K562 (cell line): ENCODE results near the gene CCDC82. TPM values are rescaled to one million over a fixed set of nuclear protein-coding genes. Genes with fewer than 3 reads are reported as not detected.

Experiments used
- ARID3A ChIP-seq: IDR thresholded peaks from 2 replicates; pipeline ENCODE4 v1.6.1; 2012; ENCODE audit warnings: low read depth, low read length, improper control_type of control experiment, borderline replicate concordance
- CHD1 ChIP-seq: fragments of 200-600 bp; sonication (generic); IDR thresholded peaks from one replicate; pipeline ENCODE4 v1.6.1; 2012; ENCODE audit warnings: mild to moderate bottlenecking, moderate library complexity, low read length, inconsistent platforms
- CSDE1 ChIP-seq, 2 experiments: fragments of 450-650 bp; IDR thresholded peaks; 2 replicates each; pipeline ENCODE4 v1.6.1; 2016; ENCODE audit warnings: mild to moderate bottlenecking in 1 of 2
- HNRNPH1 ChIP-seq: fragments of 200-400 bp; formaldehyde crosslinking; optimal IDR thresholded peaks from 2 replicates; pipeline ENCODE3; 2017; ENCODE audit warnings: low read depth, mild to moderate bottlenecking, low read length, moderate library complexity
- MED1 ChIP-seq: sonication (generic); formaldehyde crosslinking; IDR thresholded peaks from 2 replicates; pipeline ENCODE4 v1.8.1; 2023; ENCODE audit warnings: missing genetic modification reagents, borderline replicate concordance
- MTA2 ChIP-seq: fragments of 450-650 bp; IDR thresholded peaks from 2 replicates; pipeline ENCODE4 v1.6.1; 2016; ENCODE audit warnings: low read depth
- NKRF ChIP-seq: fragments of 450-650 bp; IDR thresholded peaks from 2 replicates; pipeline ENCODE4 v1.6.1; 2016; ENCODE audit warnings: borderline replicate concordance
- PPARD ChIP-seq: fragments of 250-450 bp; sonication (Bioruptor Pico); IDR thresholded peaks from 2 replicates; pipeline ENCODE4 v1.8.0; 2022; ENCODE audit warnings: inconsistent platforms, mild to moderate bottlenecking, moderate library complexity
- RNF219 ChIP-seq: fragments of 250-450 bp; sonication (Bioruptor Pico); IDR thresholded peaks from 2 replicates; pipeline ENCODE4 v1.5.0; 2022; ENCODE audit warnings: mild to moderate bottlenecking
- SMARCA5 ChIP-seq: fragments of 450-650 bp; IDR thresholded peaks from 2 replicates; pipeline ENCODE4 v1.6.1; 2016
- SREBF1 ChIP-seq: fragments of 150-350 bp; IDR thresholded peaks from 2 replicates; pipeline ENCODE4 v1.6.1; 2014; ENCODE audit warnings: antibody characterized with exemption, low read depth, low read length, borderline replicate concordance
- TAF1 ChIP-seq: IDR thresholded peaks from 2 replicates; pipeline ENCODE4 v1.6.1; 2011; ENCODE audit warnings: mild to moderate bottlenecking, low read length, moderate library complexity; ENCODE audit not compliant: insufficient read depth, control insufficient read depth, severe bottlenecking; ENCODE audit errors: extremely low read depth
- TCFL5 ChIP-seq: fragments of 250-450 bp; sonication (Bioruptor Pico); conservative IDR thresholded peaks from 2 replicates; pipeline ENCODE4 v1.6.1; 2021; ENCODE audit warnings: mild to moderate bottlenecking, moderate library complexity, matching md5 sums
- VEZF1 ChIP-seq: fragments of 200-800 bp; sonication (Bioruptor generic); IDR thresholded peaks from 2 replicates; pipeline ENCODE4 v1.6.1; 2017; ENCODE audit warnings: missing genetic modification characterization, missing compliant biosample characterization
- ZNF143 ChIP-seq: sonication (generic); formaldehyde crosslinking; IDR thresholded peaks from 2 replicates; pipeline ENCODE4 v1.9.0; 2022; ENCODE audit warnings: mild to moderate bottlenecking, missing genetic modification reagents
- ZNF324 ChIP-seq: fragments of 250-450 bp; sonication (Bioruptor Pico); IDR thresholded peaks from 2 replicates; pipeline ENCODE4 v1.4.0; 2020; ENCODE audit warnings: mild to moderate bottlenecking
- ZNF57 ChIP-seq: fragments of 450-650 bp; formaldehyde crosslinking; IDR thresholded peaks from 2 replicates; pipeline ENCODE4 v1.4.0; 2020; ENCODE audit warnings: mild to moderate bottlenecking, moderate library complexity
- ZNF644 ChIP-seq: fragments of 200-800 bp; sonication (Bioruptor generic); IDR thresholded peaks from 2 replicates; pipeline ENCODE4 v1.6.1; 2016; ENCODE audit warnings: low read depth, missing genetic modification characterization, missing compliant biosample characterization
- ZNF778 ChIP-seq: fragments of 450-650 bp; formaldehyde crosslinking; IDR thresholded peaks from 2 replicates; pipeline ENCODE4 v1.4.0; 2020; ENCODE audit warnings: mild to moderate bottlenecking, moderate library complexity
- ZNF785 ChIP-seq: fragments of 250-450 bp; sonication (Bioruptor Pico); IDR thresholded peaks from 2 replicates; pipeline ENCODE4 v1.4.0; 2020; ENCODE audit warnings: mild to moderate bottlenecking
- polyA plus RNA-seq, 8 experiments: library from polyadenylated mRNA; depleted of rRNA in 4 of 8; stranded (reverse) in 5 of 8; unstranded in 3 of 8; fragments of >200 nt; fragmentation: Nextera tagmentation in 2 of 8; fragmentation: Illumina TruSeq in 1 of 8; extraction: Ambion mirVana in 2 of 8; extraction: Trizol in 1 of 8; gene quantifications; 2 replicates each; pipeline versions ENCODE4 v1.2.1 to v1.2.3, GENCODE V29; 2011 to 2014; ENCODE audit warnings: inconsistent platforms in 1 of 8, missing spikeins in 1 of 8
- total RNA-seq, 7 experiments: library from RNA; depleted of rRNA in 6 of 7; stranded (reverse); fragments of >200 nt in 6 of 7; fragmentation: Illumina TruSeq in 2 of 7; extraction: Trizol in 2 of 7; gene quantifications; 2 replicates each; pipeline versions ENCODE4 v1.2.1 to v1.2.3, GENCODE V29; 2011 to 2021; ENCODE audit warnings: low replicate concordance in 1 of 7

Gene CCDC82
- total and polyA plus RNA-seq, 9 of the 15 experiments (the other 6 are each of a cell fraction or from before 2014, with no cell fraction given), result 12.5 to 51.3 (median 24.5) TPM

GRCh38 chr11:96388891-96389719 lies 607 bp downstream of the CCDC82 start (continued):
- no peak for TF ChIP-seq ZNF785 (CRISPR knock-in tag)
- TF ChIP-seq ZNF778 (CRISPR knock-in tag), result no peak
- TF ChIP-seq VEZF1 (CRISPR knock-in tag), result no peak
- TF ChIP-seq HNRNPH1, result no peak
- no peak for TF ChIP-seq MED1 (CRISPR knock-in tag)
- TF ChIP-seq SMARCA5, result no peak
- TF ChIP-seq ZNF143 (CRISPR knock-in tag), result no peak
- no peak for TF ChIP-seq ZNF644 (tag)
- TF ChIP-seq RNF219, result no peak
- TF ChIP-seq CSDE1 (IDR thresholded peaks at IDR 0.05), result no peak
- TF ChIP-seq NKRF, result no peak; the same call in 1 of the 2 replicates
- no peak for TF ChIP-seq MTA2
- no peak for TF ChIP-seq ZNF324 (CRISPR knock-in tag)
- no peak for TF ChIP-seq ZNF57
- TF ChIP-seq SREBF1, result no peak
- no peak for TF ChIP-seq TAF1
- no peak for TF ChIP-seq PPARD (CRISPR knock-in tag)
- no peak for TF ChIP-seq TCFL5 (CRISPR knock-in tag)
- TF ChIP-seq ARID3A, result no peak
- TF ChIP-seq CHD1, result peak; percentile 42
